Peyer's patch (tissue), 4 donors: Measurements from ENCODE around the gene RASAL3. TPM values are rescaled to one million over a fixed set of nuclear protein-coding genes. Genes with fewer than 3 reads are reported as not detected.

Experiments
- DNase-seq, 3 donors: peaks; one replicate each; pipeline ENCODE4 v3.0.0-alpha.2; 2017 to 2019
- H3K27ac ChIP-seq, 4 donors: fragments of 200-600 bp; sonication (generic); one replicate each; pipeline ENCODE4 v1.5.1; 2016 to 2019
- H3K27me3 ChIP-seq, 2 donors: fragments of 200-600 bp; sonication (generic); one replicate each; pipeline ENCODE4 v1.5.1; 2019
- H3K36me3 ChIP-seq, 3 donors: fragments of 200-600 bp; sonication (generic); one replicate each; pipeline ENCODE4 v1.5.1; 2016 to 2019
- H3K4me1 ChIP-seq, 4 donors: fragments of 200-600 bp; sonication (generic); one replicate each; pipeline ENCODE4 v1.5.1; 2016 to 2019
- H3K4me3 ChIP-seq, 4 donors: fragments of 200-600 bp; sonication (generic); 1 replicate in 3 of 4; 2 replicates in 1 of 4; pipeline ENCODE4 v1.5.1; 2016 to 2019; ENCODE audit warnings: mild to moderate bottlenecking in 1 of 4
- H3K9me3 ChIP-seq, 4 donors: fragments of 200-600 bp; sonication (generic); one replicate each; pipeline ENCODE4 v1.5.1; 2016 to 2019; ENCODE audit warnings: mild to moderate bottlenecking in 1 of 4
- CTCF ChIP-seq, 6 experiments: fragments of 450-650 bp in 4 of 6; fragments of 200-600 bp in 2 of 6; sonication (generic) in 1 of 6; IDR thresholded peaks; one replicate each; pipeline ENCODE4 v1.5.1; 2017 to 2019; ENCODE audit warnings: antibody characterized with exemption in 6 of 6, mild to moderate bottlenecking in 3 of 6, moderate library complexity in 1 of 6
- POLR2A ChIP-seq, 2 donors: fragments of 450-650 bp; IDR thresholded peaks; one replicate each; pipeline ENCODE4 v1.5.1; 2017; ENCODE audit warnings: antibody characterized with exemption in 2 of 2, mild to moderate bottlenecking in 2 of 2, moderate library complexity in 2 of 2
- total RNA-seq, 4 donors: library from RNA; depleted of rRNA; stranded (reverse); fragments of >200 nt; gene quantifications; one replicate each; pipeline ENCODE4 v1.1.0, GENCODE V29; 2016

RASAL3 gene
- total RNA-seq, 4 donors from 2014 or later: 6.6 to 66.0 (median 6.9) TPM

GRCh38 chr19:15468675-15469512, 4.5 kb upstream of the RASAL3 start:
- Histone ChIP-seq H3K9me3 (no peaks in the 10 kb centered on the region), H3K27ac (peak overlapping the region in 1 of 4 donors; percentile 38), H3K36me3 (no peaks in the 10 kb centered on the region), H3K4me3 (peak overlapping the region in 2 of 4 donors; percentile 25 to 49), H3K27me3 (peaks cover 0 to 6% of the 10 kb centered on the region in 2 donors), H3K4me1 (peaks cover 0 to 11% (median 6%) of the 10 kb centered on the region in 4 donors)
- TF ChIP-seq CTCF (IDR thresholded peaks at IDR 0.05): no peak
- no peak for TF ChIP-seq POLR2A (IDR thresholded peaks at IDR 0.05)
- no peak for DNase-seq

GRCh38 chr19:15467734-15468214, 3.4 kb upstream of the RASAL3 start:
- DNase-seq: no peak
- peaks cover 0 to 6% of the 10 kb centered on the region in 2 donors for H3K27me3 ChIP-seq
- peaks cover 0 to 12% (median 9%) of the 10 kb centered on the region in 4 donors for H3K4me1 ChIP-seq
- H3K9me3 ChIP-seq: no peaks in the 10 kb centered on the region
- no peaks in the 10 kb centered on the region for H3K36me3 ChIP-seq
- no peak overlapping the region for H3K4me3 ChIP-seq
- TF ChIP-seq CTCF (IDR thresholded peaks at IDR 0.05): no peak
- no peak for TF ChIP-seq POLR2A (IDR thresholded peaks at IDR 0.05)
- H3K27ac ChIP-seq: peak overlapping the region in 2 of 4 donors; percentile 11 to 31

GRCh38 chr19:15466851-15467733, 2.7 kb upstream of the RASAL3 start:
- peak in 1 of 3 donors; percentile 67 for DNase-seq
- TF ChIP-seq CTCF (IDR thresholded peaks at IDR 0.05) (no peak), POLR2A (IDR thresholded peaks at IDR 0.05) (no peak)
- Histone ChIP-seq H3K27ac (peak overlapping the region; percentile 17 to 39 (median 29)), H3K36me3 (no peaks in the 10 kb centered on the region), H3K4me1 (peaks cover 0 to 15% (median 9%) of the 10 kb centered on the region in 4 donors), H3K4me3 (no peak overlapping the region), H3K27me3 (peaks cover 0 to 6% of the 10 kb centered on the region in 2 donors), H3K9me3 (no peaks in the 10 kb centered on the region)

DNA sequence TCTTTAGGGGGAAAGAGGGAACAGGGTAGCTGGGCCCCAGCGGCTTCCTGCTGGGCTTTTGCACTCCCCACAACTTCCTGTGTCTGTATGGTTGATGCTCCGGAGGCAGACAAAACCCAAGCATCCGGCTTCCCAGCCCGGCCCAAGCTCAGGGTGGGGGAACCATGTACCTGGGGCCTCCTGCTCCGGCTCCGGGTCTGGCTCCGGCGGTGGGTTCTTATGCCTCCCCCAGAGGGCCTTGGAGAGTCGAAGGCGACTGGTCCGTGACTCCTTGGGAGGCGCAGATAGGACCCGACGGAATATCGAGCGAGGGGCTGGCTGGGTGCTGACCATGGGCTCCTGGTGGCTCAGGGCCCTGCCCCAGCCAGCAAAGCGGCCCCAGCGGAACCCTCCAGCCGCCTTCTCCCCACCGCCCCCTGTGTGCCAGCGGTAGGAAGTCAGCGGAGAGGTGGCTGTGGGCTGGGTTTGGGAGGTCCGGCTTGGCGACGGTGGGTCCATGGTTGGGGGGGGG, 428 bp downstream of the RASAL3 start:
- DNase-seq: peak in 2 of 3 donors; percentile 77 to 90
- H3K9me3 ChIP-seq: no peaks in the 10 kb centered on the region
- peak overlapping the region; percentile 82 to 94 (median 84) for H3K27ac ChIP-seq
- peaks cover 0 to 11% (median 4%) of the 10 kb centered on the region in 4 donors for H3K4me1 ChIP-seq
- H3K27me3 ChIP-seq: no peaks in the 10 kb centered on the region
- no peaks in the 10 kb centered on the region for H3K36me3 ChIP-seq
- TF ChIP-seq CTCF (IDR thresholded peaks at IDR 0.05) (no peak), POLR2A (IDR thresholded peaks at IDR 0.05) (no peak)
- peak overlapping the region; percentile 55 to 68 (median 62) for H3K4me3 ChIP-seq

DNA sequence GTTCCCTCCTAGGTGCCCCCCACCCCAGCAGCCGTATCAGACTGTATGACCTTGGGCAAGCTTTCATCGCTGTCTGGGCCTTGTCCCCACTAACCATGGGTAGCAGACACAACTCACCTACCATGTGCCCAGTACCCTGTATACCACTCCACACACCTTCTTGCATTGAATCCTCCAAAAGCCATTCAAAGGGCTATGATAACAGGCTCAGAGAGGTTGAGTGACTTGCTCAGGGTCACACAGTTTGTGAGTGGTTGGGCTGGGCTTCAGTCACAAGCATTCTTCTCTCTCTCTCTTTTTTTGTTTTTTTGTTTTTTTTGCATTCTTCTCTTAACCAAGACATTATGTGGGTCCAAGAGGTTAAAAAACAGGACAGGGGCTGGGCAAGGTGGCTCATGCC, 2.6 kb downstream of the RASAL3 start:
- H3K9me3 ChIP-seq: no peaks in the 10 kb centered on the region
- no peak overlapping the region for H3K27ac ChIP-seq
- no peaks in the 10 kb centered on the region for H3K36me3 ChIP-seq
- H3K4me1 ChIP-seq: peaks cover 0 to 9% (median 6%) of the 10 kb centered on the region in 4 donors
- H3K27me3 ChIP-seq: peaks cover 0 to 6% of the 10 kb centered on the region in 2 donors
- no peak for DNase-seq
- no peak for TF ChIP-seq CTCF (IDR thresholded peaks at IDR 0.05)
- TF ChIP-seq POLR2A (IDR thresholded peaks at IDR 0.05): no peak
- H3K4me3 ChIP-seq: no peak overlapping the region
